Vagina (tissue), 2 donors: ENCODE data around the gene HOXB7.

Experiments used
- POLR2A ChIP-seq, 2 donors: fragments of 450-650 bp; IDR thresholded peaks; one replicate each; pipeline ENCODE4 v1.6.1; 2017; ENCODE audit warnings: antibody characterized with exemption in 2 of 2, mild to moderate bottlenecking in 2 of 2, moderate library complexity in 2 of 2
- POLR2AphosphoS5 ChIP-seq, 2 donors: sonication (generic); formaldehyde crosslinking; IDR thresholded peaks; one replicate each; pipeline ENCODE4 v1.9.0; 2017; ENCODE audit warnings: antibody characterized with exemption in 2 of 2, mild to moderate bottlenecking in 2 of 2, low read depth in 1 of 2; ENCODE audit not compliant: insufficient read depth in 1 of 2
- TF ChIP-seq, protein P1 (sequence below), 3 experiments: fragments of 450-650 bp in 2 of 3; fragments of 200-600 bp in 1 of 3; sonication (generic) in 1 of 3; IDR thresholded peaks; one replicate each; pipeline ENCODE4 v1.5.1; 2017 to 2019; ENCODE audit warnings: antibody characterized with exemption in 3 of 3, mild to moderate bottlenecking in 2 of 3, moderate library complexity in 2 of 3

DNA sequence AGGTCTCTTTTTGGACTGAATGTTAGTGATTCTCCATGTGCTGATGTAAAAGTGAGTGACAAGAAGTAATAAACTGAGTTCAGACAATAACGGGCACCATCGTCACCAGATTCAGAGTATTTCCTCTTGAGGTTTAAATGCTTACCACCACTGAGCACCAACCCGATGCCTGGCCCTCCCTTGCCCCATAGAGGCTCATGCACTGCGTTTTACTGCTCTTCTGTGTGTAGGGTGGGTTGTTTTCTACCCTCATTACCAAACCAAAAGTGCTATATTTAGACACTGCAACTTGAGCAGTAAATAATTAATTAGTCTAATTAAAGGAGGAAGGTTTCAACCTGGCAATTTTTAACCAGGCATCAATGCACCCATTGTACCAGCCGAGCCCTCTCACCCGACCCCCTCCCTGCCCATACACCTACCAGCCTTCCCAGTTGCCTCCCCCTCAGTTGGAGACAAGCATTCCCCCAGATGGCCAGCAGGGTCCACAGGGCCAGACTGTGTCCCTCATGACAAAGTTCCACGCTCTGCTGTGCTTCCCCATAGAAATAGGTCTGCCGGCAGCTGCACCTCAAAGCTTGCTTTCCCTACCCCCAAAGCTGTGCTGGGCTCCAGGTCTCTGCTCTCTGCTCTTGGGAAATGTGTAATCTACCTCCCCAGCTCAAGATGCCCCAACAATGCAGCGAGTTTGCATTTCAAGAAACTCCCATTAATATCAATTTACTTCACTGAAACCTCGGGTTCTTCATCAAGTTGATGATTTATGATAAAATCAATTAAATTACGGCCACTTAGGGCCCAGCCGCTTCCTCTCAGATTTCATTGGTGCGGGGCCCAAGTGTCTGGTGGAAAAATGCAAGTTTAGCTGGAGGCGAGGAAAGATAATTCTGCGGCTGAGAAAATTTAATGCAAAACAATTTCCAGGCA, 48.7 kb downstream of the HOXB7 start:
- TF ChIP-seq, protein P1, sequence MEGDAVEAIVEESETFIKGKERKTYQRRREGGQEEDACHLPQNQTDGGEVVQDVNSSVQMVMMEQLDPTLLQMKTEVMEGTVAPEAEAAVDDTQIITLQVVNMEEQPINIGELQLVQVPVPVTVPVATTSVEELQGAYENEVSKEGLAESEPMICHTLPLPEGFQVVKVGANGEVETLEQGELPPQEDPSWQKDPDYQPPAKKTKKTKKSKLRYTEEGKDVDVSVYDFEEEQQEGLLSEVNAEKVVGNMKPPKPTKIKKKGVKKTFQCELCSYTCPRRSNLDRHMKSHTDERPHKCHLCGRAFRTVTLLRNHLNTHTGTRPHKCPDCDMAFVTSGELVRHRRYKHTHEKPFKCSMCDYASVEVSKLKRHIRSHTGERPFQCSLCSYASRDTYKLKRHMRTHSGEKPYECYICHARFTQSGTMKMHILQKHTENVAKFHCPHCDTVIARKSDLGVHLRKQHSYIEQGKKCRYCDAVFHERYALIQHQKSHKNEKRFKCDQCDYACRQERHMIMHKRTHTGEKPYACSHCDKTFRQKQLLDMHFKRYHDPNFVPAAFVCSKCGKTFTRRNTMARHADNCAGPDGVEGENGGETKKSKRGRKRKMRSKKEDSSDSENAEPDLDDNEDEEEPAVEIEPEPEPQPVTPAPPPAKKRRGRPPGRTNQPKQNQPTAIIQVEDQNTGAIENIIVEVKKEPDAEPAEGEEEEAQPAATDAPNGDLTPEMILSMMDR (IDR thresholded peaks at IDR 0.05): no peak
- TF ChIP-seq POLR2A (IDR thresholded peaks at IDR 0.05): no peak
- no peak for TF ChIP-seq POLR2AphosphoS5 (IDR thresholded peaks at IDR 0.05; ENCODE audit: insufficient read depth in 1 of 2, low read depth in 1 of 2)
